Activated T-cell treated with anti-CD3 and anti-CD28 coated beads for 1 hour (primary cell): ENCODE data around the gene PXDN.
"Not testable (repeated sequence)": the region's sequence is repeated elsewhere in the genome, so short reads cannot be mapped to it uniquely, and the experiment has no call there.

Experiments used
- DNase-seq: peaks from one replicate; pipeline ENCODE4 v3.0.0-alpha.2; 2020; ENCODE audit warnings: low read depth

PXDN gene

DNA sequence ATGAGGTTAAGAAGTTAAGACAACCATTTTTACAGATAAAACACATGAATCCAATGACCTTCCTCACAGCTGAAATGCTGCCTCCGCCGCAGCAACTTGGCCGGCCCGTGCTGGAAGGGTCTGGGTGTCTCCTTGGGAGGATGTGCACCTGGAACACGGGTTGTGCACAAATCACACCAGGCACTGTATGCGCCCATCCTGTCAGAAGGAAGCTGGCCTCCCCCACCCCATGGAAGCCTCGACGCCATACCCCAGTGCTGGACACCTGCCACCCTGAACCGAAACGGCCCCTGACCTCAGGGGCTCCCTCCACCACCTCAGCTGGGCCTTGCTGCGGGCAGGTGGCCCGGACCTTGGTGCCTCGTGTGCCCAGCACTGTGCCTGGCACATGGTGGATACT is 111.8 kb downstream of the PXDN start:
- DNase-seq, result no peak

- DNase-seq, result no peak
Measured at GRCh38 chr2:1632002-1632348, 112.3 kb downstream of the PXDN start.

DNA sequence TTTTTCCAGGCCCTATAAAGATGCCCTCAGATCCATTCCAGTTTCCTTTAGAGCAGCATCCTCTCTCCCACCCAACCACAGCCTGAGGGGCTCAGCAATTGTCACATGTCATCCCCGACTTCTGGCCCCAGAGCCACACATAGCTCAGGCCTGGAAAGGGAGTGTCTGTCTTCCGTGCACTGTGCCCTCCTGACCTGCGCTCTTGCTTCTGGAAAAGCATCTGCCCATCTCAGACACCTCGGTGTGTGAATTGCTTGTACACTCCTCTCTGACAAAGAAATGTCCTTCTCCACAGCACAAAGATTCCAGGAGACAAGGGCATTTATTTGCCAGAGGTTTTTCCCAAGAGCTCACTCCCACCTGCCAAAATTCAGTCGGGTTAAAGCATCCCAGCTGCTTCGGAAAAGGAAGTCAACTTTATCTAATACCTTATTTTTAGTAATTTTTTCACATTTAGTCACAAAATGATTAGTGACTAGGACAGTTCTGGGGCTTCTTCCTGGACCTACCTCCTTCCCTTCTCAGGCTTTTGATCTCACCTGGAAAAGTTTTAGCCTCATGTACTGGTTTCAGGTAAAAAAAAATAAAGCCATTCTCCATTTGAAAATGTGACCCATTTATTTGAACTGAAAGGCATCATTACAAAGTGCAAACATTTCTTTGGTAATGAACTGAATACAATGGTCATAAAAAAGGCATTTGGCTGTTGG is 112.9 kb downstream of the PXDN start:
- DNase-seq, result no peak

- DNase-seq, result no peak
Measured at GRCh38 chr2:1628893-1629292, 115.4 kb downstream of the PXDN start.

DNA sequence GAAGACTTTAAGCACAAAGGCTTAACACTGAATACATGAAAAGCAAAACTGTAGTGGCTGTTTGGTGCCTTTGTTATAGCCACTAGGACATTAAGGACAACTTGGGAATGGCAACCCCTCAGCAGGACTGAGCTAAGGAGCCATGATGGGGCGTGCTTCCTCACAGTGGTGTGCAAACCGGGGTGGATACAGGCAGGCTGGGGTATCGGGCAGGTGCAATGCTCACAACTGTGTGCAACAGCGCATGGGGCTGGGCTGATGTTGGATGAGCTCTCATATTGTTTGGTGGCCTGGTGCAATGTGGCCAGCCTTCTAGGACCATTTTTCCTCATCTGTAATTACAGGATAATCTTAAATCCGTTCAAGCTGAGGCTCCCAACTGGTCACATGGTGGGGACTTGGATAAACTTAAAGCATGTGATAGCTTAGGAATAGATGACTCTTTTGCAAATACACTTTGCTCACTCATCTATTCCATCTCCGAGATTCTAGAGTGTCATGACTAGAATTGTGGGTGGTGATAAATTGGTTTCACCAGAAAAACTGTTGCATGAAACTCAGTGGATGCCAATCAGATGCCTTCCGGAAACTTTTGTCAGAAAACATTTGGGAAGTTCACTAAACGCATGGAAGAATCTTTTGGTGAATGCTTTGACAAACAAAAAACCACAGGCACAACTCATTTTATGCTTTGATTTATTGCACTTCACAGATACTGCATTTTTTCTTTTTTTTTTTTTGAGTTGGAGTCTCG is 116.5 kb downstream of the PXDN start:
- no peak for DNase-seq

DNA sequence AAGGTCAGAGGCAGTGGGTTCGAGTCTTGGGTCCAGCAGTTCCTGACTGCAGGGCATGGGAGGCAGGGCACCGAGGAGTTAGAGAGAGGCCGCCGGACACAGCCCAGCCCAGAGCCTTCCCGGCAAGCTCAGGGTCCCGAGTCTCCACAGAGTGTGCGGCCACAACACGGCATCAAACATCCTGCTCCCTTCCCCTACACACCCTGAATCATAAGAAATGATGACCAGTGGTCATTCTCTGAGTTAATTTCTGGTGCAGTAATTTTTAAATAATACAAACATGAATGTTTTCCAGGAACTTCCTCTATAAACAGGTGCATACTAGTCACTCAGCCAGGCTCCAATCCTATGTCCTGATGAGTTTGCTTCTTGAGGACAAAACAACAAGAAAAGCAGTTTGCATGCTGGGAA is 118.0 kb downstream of the PXDN start:
- no peak for DNase-seq

DNA sequence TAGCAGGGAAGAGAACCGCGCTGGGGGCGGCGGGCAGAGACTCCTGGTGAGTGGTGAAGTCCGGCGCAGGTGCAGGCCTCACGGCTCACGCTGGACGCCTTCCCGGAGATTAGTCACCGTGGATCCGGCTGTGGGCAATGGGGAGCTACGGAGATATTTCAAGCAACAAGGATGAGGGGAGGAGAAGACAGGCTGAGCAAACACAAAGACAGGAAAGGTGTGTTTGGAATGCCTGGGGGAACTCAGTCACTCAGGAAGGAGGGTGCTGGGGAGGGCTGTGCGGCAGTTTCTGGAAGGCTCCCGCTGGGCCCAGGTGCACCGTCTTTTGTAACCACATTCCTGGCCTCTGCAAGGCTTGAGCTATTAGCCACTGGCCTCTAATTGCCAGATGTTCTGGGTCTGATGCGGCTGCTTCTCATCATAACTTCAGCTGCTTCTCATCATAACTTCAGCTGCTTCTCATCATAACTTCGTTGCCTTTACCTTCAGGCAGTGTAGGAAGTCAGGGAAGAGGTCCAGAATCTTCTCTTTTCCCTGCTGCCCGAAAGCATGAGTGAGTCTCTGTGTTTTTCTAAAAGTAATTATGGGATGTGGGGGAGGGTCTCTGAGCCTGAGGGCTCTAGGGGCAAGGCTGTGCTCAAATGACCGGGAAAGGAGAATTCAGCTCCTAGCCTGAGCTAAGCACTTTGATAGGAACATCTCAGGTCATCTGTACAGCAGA is 118.9 kb downstream of the PXDN start:
- DNase-seq, result no peak

DNA sequence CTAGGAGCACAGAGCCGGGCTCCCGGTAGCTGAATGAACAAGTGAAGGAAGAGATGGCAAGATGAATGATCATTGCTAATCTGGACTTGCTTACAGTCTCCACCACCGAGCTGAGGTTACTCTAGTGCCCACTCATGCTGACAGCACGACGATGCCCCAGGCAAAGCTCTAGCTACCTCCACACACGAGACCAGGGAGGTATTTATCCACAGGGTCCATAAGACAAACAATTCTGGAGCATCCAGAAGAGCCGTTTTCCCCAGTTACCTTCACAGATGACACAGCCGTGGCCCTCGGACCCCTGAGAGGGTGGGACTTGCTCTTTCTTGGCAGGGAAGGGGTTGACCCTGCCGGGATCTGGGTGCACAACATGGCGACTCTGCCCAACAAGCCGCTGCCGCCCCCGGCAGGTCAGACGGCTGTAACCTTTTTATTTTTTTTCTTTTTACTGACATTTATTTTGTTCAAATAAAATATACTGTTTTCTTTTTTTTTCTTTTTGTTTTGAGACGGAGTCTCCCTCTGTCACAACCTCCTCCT is 120.3 kb downstream of the PXDN start:
- no peak for DNase-seq

GRCh38 chr2:1622521-1623200 is 121.7 kb downstream of the PXDN start:
- DNase-seq, result no peak

- not testable (repeated sequence) for DNase-seq
Measured at GRCh38 chr2:1621976-1622375, 122.3 kb downstream of the PXDN start.

DNA sequence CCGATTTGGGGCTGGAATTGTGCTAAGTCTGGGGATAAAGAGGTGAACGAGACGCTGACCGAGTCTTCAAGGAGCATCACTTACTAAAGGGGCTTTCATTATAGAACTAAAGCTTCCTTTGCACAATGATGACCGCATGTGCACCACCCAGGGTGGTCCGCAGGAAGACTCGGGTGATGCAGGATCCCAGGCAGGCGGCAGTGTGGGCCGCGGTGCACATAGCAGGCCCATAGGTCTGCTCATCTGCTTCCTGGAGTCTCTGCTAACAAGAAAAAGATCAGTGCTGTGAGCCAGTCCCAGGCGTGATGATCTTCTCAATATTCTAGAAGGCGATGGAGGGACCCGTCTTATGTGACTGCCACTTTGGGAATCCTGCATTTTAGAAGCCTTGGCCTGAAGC is 122.8 kb downstream of the PXDN start:
- DNase-seq, result no peak

- no peak for DNase-seq
Measured at GRCh38 chr2:1621041-1621440, 123.3 kb downstream of the PXDN start.

DNA sequence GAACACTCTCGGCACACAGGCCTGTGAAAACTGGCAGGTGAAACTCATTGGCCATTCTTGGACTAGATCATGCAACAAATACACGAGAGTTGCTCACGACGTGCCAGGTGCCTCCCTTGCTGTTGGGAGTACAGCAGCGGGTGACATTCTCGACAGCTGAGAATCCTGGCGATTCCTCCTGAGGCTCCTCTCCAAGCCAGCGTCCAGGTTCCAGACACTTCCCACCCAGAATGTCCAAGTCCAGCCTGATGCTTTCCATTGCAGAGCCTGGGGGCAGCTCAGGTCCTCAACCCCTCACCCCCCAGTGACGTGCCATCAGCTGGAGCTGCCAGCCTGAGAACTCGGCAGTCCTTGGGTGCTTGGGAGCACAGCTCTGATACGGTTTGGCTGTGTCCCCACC is 124.2 kb downstream of the PXDN start:
- no peak for DNase-seq

- DNase-seq, result no peak
Measured at GRCh38 chr2:1619556-1619955, 124.8 kb downstream of the PXDN start.

GRCh38 chr2:1618974-1619373 is 125.3 kb downstream of the PXDN start:
- DNase-seq, result no peak

GRCh38 chr2:1618191-1618961 is 125.9 kb downstream of the PXDN start:
- no peak for DNase-seq

GRCh38 chr2:1617425-1618021 is 126.8 kb downstream of the PXDN start:
- no peak for DNase-seq

GRCh38 chr2:1614564-1614963 is 129.8 kb downstream of the PXDN start:
- DNase-seq, result no peak

- DNase-seq, result no peak
Measured at GRCh38 chr2:1613731-1614354, 130.5 kb downstream of the PXDN start.

DNA sequence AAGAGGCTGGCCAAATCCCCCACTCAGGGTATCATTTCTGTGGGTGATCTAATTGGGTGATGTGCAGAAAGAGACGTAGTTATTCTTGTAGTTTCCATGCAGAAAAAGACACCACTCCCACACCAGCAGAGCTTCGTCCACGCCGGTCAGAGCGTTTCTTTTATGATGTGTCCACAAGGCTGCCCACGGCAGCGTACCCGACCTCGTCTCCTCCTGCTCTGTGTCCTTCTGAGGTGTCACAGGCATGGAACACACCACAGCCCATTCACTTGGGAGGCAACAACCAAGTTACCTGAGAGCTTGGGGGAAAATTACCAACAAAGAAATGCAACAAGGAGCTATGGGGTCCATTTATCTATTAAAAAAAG is 131.3 kb downstream of the PXDN start:
- no peak for DNase-seq
